Fibroblast of gingiva (primary cell): ENCODE results near the gene COL23A1.

Experiments used
- DNase-seq: peaks from one replicate; pipeline ENCODE4 v3.0.0-alpha.2; 2011; ENCODE audit warnings: low read depth

Gene COL23A1

DNA sequence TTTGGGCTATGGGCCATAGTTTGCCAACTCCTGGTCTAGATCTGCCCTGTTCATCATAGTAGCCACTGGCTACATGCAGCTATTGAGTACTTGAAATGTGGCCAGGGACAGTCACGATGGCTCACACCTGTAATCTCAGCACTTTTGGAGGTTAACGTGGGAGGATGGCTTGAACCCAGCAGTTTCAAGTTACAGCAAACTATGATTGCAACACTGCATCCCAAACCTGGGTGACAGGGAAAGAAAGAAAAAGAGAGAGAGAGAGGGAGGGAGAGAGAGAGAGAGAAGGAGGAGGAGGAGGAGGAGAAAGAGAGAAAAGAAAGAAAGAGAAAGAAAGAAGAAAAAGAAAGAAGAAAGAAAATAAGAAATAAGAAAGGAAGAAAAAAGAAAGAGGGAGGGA is 397.9 kb downstream of the COL23A1 start:
- no peak for DNase-seq

DNA sequence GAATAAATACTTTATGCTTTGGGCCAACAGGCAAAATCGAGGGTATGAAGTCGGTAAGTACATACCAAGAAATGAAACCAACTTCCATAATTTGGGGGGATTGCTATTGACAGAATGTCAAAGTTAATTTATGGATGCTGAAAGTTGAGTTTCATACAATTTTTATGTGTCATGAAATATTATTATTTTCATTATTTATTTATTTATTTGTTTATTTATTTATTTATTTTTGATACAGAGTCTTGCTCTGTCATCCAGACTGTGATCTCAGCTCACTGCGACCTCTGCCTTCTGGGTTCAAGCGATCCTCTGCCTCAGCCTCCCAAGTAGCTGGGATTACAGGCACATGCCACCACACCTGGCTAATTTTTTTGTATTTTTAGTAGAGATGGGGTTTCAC is 398.5 kb downstream of the COL23A1 start:
- DNase-seq: no peak

DNA sequence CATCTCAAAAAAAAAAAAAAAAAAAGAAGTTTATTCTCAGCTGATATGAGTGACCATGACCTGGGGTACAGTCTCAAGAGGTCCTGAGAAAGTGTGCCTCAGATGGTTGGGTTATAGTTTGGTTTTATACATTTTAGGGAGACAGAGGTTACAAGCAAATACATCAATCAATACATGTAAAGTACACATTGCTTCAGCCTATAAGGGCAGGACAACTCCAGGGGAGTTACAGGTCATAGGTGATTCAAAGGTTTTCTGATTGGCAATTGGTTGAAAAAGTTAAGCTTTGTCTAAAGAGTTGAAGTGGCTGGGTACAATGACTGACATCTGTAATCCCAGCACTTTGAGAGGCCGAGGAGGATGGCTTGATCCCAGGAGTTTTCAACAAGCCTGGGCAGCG is 400.8 kb downstream of the COL23A1 start:
- no peak for DNase-seq
